HG03378 (cell line): ENCODE results near the gene COL19A1.
"Not testable (repeated sequence)": the region's sequence is repeated elsewhere in the genome, so short reads cannot be mapped to it uniquely, and the experiment has no call there.

Experiments used
- ATAC-seq: cut with Tn5 transposase; IDR thresholded peaks from one replicate; pipeline ENCODE4 v1.9.1; 2021; ENCODE audit warnings: mild to moderate bottlenecking, moderate library complexity; ENCODE audit not compliant: unreplicated experiment

The COL19A1 gene

DNA sequence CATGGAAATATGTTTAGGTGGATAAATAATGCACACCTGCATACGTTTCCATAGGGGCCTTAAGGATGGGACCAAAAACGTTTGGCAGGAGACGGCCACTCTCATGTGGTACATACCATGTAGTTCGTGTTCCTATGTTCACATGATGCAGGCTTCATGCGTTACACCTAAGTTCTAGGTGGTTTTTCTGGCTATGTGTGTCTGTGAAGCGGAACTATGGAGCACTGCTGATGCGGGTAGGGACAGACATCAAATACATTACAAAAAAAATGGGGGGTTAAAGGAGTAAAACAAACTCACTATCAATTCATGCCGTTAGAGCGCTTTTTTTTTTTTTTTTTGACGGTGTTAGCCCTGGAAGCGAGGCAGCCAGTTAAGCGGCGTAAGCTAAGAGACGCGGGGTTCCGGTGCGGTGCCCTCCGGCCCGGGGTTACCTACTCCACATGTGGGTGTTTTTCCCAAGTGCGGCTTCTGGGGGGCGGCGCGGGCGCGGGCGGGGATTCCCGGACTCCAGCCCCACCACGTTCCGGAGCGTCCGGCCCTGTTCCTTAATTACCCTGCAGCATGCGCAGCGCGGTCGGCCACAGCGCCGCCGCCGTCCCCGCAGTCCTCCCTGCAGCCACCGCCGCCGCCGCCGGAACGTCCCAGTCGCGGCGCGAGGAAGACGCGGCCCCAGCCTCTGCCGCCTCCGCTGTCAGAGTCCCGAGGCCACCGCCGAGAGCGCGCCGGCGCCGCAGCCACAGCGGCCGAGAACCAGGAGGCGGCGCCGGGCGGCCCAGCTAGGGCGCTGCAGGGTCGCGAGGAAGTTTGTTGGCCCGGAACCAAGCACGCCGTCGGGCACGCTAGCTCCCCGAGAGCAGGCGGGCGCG lies 648 bp downstream of the COL19A1 start:
- ATAC-seq = peak; percentile 41

DNA sequence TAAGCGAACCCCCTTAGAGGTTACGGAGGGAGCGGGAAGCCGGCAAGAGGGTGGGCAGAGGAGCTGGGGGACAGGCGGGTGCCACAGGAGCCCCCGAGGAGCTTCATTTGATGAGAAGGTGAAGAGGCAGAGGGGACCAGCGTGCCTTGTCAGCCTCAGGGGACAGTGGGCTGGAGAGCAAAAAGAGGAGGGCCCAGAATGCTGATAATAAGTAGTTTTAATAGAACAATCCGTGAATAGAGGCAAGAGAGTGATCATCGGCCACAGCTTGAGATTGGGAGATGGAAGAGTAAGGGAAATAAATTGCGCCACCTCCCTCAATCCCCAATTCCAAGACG lies 1.3 kb downstream of the COL19A1 start:
- ATAC-seq = no peak

DNA sequence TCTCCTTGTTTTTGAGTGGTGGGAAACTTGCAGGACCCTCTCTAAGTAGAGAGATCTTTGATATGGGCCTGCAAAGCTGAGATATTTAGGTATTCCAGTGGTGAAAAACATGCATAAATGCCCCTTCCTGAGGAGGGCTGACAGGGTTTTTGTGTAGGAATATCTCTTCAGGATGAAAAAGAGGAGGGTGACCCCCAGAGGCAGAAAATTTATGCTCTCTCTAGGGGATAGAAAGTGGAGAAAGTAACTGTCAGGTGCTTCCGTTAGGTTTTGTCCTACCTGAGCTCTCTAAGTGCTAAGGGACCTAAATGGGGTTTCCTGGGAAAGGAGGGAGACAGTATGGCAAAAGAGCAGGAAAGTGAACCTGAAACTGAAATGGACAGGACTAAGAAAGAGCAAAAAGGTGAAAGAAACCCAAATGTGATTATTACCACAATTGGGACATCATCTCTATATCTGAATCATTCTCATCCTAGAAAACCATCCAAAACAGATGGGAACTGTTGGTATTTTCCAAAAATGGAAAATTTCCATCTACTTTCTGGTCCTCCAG lies 2.0 kb downstream of the COL19A1 start:
- ATAC-seq = no peak

DNA sequence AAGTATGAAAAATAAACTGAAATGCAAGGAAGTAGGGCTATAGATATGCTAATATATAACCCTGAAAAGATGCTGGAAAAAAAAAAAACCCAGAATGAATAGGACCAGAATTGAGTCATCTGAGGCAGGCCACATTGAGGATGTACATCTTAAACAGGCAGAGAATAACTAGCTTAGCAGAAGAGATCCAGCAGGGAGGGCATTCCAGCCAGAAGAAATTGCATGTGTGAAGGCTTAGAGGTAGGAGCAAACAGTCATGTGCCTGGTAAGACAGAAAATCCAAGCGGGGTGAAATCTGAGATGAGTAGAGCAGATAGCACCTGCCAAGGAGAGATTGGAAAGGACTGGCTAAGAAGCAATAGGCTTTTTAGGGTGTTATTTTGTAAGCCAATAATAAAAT lies 2.6 kb downstream of the COL19A1 start:
- ATAC-seq = no peak

DNA sequence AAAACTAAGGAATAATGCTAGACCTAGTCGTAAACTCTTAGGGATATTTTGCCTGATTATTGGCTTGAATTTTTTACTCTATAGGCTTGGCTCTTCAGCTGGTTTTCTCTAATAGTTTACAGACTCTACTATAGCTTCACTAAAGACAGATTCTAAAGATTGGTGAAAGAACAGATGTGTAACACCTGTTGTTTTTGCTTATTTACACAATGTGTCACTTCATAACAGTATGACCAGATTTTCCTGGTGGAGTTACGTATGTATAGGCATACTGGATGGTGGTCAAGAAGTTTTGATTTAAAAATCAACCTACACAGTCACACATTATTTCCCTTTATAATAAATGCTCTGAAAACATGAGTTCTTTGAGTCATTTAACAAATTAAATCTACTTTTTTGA lies 4.8 kb downstream of the COL19A1 start:
- ATAC-seq = no peak

DNA sequence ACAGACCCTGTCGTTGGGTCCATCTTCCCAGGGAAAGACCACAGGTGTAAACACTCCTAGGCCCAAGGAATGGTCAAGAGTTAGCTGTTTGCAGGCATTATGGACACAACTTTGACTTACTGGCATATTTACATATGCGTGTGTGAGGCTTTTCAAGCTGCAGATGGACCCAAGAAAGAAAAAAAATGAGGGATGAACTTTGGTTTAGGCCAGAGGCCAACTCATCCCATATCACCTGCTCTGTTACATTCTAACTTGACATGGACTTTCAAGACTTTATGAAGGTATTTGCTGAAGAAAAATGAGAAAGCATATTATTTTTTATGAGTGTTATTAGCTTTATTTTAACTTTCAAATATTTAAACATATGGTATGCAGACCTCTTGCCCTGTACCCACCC lies 6.9 kb downstream of the COL19A1 start:
- no peak for ATAC-seq

DNA sequence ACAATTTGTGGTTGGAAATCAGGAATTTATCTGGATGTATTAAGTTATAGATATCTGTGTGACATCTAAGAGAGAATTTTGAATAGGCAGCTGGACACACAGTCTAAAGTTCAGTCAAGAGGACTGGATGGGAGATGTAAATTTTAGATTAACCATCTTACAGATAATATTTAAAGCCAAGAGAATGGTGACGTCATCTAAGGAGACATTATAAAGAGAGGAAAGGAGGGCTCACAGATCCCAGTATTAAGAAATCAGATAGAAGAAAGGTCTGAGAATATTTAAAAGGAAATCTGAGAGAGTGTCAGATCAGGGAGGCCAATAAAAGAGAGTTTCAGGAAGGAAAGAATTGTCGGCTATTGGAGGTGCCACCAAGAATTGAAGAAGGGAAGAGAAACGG lies 9.4 kb downstream of the COL19A1 start:
- no peak for ATAC-seq

DNA sequence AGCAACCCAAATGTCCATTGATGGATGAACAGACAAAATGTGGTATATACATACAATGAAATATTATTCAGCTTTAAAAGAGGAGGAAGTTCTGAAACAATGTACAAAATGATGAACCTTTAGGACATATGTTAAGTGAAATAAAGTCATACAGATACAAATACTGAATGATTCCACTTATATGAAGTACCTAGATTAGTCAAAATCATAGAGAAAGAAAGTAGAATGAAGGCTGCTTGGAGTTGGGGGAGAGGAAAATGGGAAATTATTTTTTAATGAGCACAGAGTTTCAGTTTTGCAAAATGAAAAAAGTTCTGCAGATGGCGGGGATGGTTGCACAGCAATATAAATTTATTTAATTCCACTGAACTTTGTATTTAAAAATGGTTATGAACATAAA lies 12.4 kb downstream of the COL19A1 start:
- ATAC-seq = no peak

DNA sequence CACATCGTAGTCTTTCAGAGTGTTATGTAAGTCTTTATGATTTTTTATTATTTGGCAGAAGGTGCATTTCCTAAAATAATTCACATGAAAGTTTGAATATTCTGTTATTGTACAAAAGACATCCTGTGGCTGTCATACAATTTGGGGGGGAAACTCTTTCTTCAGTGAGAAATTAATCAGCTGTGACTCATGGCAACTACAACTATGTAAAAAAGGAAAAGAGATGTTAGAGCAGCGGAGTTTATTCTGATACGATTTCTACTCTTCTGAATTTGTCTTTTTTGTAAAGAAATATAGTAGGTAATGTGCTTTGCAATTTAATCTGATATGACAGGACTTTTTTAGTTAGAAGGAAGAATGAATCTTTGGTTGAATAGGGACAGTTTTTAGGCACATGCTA lies 14.2 kb downstream of the COL19A1 start:
- ATAC-seq = peak; percentile 37

DNA sequence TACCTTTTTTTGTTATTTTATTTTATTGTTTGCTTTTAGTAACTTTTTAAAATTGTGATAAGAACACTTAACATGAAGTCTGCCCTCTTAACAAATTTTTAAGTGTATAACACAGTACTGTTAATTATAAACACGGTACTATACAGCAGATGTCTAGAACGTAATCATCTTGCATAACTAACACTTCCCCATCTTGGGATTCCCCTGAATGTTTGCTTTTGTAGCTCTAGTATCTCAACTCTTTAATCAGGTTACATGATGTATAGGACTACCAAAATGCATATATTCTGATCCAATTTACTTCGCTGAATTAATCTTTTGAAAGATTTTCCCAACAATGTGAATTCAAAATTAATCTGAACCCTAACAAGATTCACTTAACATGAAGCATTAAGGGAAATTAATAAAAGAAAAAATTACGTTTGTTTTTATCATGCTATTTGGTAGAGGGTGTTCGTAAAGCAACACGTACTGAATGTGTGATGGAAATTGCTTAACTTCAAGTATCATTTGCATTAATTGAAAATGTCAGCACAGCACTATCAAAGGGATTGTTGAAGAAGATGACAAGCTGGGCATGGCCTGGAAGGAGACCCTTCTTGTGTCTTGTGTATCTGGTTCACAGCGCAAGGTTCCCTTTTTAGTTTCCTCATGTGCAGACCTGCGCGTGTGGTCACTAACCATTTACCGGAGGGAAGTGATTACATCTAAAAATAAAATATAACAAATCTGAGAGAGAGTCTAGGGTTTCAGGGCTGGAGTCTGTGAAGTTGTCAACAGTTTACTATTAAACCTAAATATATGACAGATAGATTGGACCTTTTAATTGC lies 15.2 kb downstream of the COL19A1 start:
- peak; percentile 81 for ATAC-seq

DNA sequence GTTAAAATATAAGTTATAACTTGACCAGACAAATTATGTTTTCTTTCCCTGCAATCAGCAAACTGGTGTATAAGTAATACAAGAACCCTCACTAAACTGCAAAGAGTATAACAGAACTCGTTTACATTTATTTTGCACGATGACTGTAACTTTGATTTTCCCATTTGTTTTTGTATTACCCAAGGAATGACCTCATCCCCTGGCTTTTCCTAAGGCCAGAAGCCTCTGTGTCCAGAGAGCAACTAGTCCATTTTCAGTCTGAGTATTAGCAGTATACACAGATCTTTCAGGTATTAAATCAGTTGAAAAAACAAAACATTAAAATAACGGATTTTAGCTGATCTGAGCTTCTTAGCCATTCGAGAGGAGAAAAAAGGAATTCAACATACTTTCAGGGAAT lies 17.2 kb downstream of the COL19A1 start:
- ATAC-seq = no peak

DNA sequence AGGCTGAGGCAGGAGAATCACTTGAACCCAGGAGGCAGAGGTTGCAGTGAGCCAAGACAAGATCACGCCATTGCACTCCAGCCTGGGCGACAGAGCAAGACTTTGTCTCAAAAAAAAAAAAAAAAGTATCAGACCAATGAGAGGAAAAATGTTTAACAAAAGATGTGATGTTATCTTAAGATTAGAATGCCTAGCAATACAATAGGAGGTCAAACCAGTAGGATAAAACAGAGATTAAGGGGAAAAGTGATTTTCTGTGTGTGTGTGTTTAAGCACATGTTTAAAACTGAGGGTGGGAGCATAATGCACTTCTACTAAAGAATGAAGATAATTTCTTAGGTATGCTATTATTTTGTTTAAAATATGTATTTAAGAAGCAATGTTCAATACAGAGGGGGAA lies 17.9 kb downstream of the COL19A1 start:
- ATAC-seq = no peak

DNA sequence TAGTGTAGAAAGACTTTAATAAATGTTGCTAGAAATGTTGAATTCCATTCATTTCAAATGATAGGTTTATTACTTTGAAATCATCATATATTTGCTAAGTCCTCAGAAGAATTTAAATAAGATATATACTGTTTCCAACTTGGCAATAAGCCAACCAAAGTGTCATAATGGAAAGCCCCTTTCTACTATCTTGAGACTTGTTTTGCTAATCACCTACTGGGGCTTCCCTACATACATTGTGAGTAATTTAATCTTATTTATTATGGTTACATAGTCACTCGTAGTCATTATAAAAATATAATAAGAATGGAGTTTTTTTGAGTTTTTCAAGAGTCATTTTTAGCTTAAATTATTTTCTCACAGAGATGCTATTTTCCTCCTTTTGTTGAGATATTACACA lies 20.7 kb downstream of the COL19A1 start:
- peak; percentile 69 for ATAC-seq

DNA sequence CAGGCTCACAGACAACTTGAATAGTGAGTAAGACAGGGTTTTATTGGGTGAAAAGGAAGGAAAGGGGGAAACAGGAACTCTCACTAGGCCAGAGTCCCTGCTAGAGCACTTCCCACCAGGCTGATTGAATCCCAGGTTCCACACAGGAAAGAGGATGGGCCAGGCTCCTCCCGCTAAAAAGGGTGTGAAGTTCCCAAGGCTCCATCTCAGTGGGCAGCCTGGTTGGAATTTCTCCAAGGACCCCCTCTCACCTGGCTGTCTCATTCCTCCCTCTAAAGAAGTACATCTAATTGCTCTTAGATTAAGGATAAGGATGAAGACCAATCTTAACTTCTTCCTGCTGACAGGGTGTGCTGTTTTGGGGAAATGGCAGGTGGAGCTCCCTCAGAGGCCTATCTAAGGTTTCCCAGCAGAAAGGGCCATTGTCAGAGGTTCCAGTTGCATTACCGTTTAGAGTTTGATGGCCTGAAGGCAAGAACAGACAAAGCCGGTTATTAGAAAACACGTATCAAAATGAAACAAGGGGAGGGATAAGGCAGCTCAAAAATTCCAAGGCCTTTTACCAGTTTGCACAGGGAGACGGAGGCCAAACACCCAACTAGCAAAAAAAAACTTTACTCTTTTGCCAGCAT lies 21.5 kb downstream of the COL19A1 start:
- no peak for ATAC-seq

DNA sequence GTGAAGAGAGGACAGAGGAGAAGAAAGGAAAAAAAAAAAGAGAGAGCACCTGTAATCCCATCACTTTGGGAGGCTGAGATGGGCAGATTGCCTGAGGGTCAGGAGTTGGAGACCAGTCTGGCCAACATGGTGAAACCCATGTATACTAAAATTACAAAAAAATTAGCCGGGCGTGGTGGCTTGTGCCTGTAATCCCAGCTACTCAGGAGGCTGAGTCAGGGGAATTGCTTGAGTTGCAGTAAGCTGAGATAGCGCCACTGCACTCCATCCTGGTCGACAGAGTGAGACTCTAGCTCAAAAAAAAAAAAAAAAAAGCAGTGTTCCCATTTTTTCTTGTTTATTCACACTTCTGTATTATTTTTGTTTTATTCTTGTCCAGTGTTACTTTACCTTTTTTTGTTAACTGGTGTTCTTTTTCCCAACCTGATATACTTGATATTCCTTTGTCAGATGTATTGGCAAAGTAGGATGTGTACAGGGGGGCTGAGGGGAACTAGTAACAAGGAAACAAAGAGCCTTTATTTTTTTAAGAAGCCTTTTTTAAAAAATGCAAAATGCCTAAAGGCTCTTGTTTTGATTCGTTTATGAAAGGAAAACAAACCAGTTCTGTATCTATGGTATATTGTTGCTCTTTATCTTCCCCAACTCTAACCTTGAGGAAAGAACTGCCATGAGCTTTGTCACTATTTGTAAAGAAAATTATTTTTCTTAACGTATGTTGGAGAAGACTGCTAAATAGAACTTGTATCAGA lies 22.3 kb downstream of the COL19A1 start:
- no peak for ATAC-seq

DNA sequence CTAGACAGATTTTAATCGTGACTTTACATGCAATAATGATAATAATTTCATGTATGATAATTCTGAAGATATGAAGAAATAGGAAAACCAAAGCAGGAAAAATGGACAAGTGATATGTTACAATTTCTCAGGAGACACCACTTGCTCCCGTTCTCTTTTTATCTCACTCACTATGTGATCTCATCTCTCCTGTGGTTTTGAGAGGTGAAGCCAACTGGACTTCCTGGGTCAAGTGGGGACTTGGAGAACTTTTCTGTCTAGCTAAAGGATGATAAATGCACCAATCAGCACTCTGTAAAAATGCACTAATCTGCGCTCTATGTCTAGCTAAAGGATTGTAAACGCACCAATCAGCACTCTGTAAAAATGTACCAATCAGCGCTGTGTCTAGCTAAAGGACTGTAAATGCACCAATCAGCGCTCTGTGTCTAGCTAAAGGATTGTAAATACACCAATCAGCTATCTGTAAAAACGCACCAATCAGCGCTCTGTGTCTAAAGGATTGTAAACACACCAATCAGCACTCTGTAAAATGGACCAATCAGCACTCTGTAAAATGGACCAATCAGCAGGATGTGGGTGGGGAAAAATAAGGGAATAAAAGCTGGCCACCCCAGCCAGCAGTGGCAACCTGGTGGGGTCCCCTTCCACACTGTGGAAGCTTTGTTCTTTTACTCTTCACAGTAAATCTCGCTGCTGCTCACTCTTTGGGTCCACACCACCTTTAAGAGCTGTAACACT lies 23.0 kb downstream of the COL19A1 start:
- not testable (repeated sequence) for ATAC-seq

DNA sequence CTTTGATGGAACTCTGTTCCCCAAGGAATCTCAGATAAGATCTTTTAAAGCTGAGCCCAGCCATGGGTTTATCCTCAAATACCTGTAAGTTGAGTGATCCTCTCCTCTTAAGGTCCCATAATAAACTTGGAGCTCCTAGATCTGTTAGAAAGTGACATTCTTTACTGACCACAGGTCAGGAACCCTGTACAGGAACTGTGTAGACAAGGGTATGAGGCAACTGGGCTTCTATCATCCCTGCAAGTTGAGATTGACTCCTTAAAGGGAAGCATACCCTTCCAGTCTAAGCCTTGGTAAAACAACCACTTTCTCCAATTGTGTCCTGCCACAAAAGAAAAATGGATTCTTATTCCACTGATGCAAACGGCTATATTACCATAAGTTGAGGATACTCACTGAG lies 26.2 kb downstream of the COL19A1 start:
- ATAC-seq = not testable (repeated sequence)

DNA sequence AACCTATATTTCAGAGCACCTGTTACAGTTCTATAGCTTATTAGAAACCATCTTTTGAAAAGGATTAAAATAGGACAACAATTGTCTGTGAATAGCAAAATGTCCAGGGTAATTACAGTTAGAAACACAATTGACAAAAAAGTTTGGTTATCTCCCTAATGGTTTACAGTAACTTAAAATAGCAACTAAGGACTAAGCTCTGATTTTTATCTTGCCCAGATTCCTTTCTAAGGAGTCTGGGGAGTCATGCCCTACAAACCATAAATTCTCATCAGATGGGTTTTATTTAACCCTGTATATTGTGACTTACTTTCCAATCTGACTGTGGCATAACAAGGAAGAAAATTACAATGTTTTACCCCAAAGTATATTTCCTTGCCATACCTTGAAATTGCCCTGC lies 26.9 kb downstream of the COL19A1 start:
- not testable (repeated sequence) for ATAC-seq

DNA sequence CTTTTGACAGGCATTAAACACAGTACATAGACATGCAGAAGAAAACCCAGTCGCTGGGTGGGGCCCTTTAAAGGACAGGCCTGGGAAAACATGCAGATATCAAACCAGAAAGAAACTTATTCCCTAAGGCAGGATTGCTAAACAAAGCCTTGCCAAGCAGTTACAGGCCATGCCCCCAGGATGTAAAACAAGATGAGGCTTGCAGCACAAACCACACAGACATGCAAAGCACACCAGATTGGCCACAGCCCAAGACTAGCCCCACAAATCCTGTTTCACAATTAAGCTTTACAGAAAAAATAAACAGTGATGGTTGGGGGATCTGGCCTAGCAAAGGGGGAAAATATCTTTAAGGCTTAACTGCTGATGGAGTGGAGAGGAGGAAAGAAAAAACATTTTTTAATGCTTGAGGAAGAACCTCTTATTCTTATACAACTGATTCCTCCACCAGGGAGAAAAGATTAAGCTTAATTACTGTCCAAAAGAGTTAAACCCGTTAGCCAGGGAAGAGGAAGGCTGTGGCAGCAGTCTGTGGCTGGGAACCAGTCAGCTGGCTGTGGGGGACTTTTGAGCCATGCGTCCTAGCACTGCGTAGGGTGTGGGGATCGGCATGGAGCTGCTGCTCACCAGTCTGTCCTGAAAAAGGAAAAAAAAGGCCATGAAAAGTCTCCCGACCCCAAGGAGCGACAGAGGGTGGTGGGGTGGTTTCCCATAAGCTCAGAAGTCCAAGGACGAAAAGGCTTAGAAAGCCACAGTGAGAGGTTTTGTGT lies 28.4 kb downstream of the COL19A1 start:
- peak; percentile 57 for ATAC-seq
